SKM-1 (cell line): ENCODE measurements around the gene VAX1.
"Not testable (repeated sequence)": the region's sequence is repeated elsewhere in the genome, so short reads cannot be mapped to it uniquely, and the experiment has no call there.

Source experiments
- DNase-seq: peaks from one replicate; lab custom pipeline; 2025; ENCODE audit not compliant: unreplicated experiment; lab: John Stamatoyannopoulos, UW

VAX1 gene

GRCh38 chr10:117084421-117085246 lies 53.4 kb downstream of the VAX1 start:
- DNase-seq: not testable (repeated sequence)
